Psoas muscle (tissue), 8 donors: ENCODE results near the gene IL4. TPM values are rescaled to one million over a fixed set of nuclear protein-coding genes. Genes with fewer than 3 reads are reported as not detected.
A peak's percentile ranks its signal among the peaks of the same experiment; 100 is the strongest.

Experiments used
- ATAC-seq, 4 donors: fragments of 200-7000 bp; cut with Tn5 transposase; one replicate each; pipeline ENCODE4 v1.9.1; 2020; ENCODE audit warnings: moderate library complexity in 3 of 4, mild to moderate bottlenecking in 2 of 4
- DNase-seq, 2 donors: peaks; one replicate each; pipeline ENCODE4 v3.0.0-alpha.2; 2020
- H3K27ac ChIP-seq: fragments of 200-600 bp; one replicate; pipeline ENCODE4 v1.8.0; 2022
- H3K27me3 ChIP-seq, 3 donors: fragments of 200-600 bp in 1 of 3; one replicate each; pipeline versions ENCODE4 v1.6.1 to v1.8.0; 2013 to 2022; ENCODE audit warnings: low read length in 2 of 3, mild to moderate bottlenecking in 2 of 3, moderate library complexity in 1 of 3; ENCODE audit not compliant: insufficient read depth in 3 of 3
- H3K36me3 ChIP-seq, 2 donors: fragments of 200-600 bp in 1 of 2; one replicate each; pipeline versions ENCODE4 v1.6.1 to v1.8.0; 2013 to 2022; ENCODE audit warnings: low read depth in 1 of 2, mild to moderate bottlenecking in 1 of 2, moderate library complexity in 1 of 2; ENCODE audit not compliant: insufficient read depth in 1 of 2
- H3K4me1 ChIP-seq: fragments of 200-600 bp; one replicate; pipeline ENCODE4 v1.8.0; 2022
- H3K4me3 ChIP-seq: fragments of 200-600 bp; one replicate; pipeline ENCODE4 v1.8.0; 2022; ENCODE audit warnings: mild to moderate bottlenecking
- H3K9me3 ChIP-seq: fragments of 200-600 bp; one replicate; pipeline ENCODE4 v1.8.0; 2022
- CTCF ChIP-seq: fragments of 200-600 bp; IDR thresholded peaks from one replicate; pipeline ENCODE4 v1.8.0; 2022; ENCODE audit warnings: antibody characterized with exemption
- WGBS, 3 donors: extraction: QIAGEN DNeasy Blood & Tissue Kit; methylation state at CpG; one replicate each; pipeline versions ENCODE4 v1.1.6 to v1.1.7; 2013; 5-methylcytosine and 5-hydroxymethylcytosine counted together
- intact Hi-C, 2 donors: fragments of 100-400 bp; cut with DNase I; formaldehyde crosslinking; loops; one replicate each; pipeline versions ENCODE4 v1.11.0 to v1.14.2; 2022
- polyA plus RNA-seq, 3 donors: library from polyadenylated mRNA; stranded (reverse); fragments of 200-250 nt; gene quantifications; one replicate each; pipeline ENCODE4 v1.2.3, GENCODE V29; 2013
- total RNA-seq, 4 donors: library from RNA; stranded (reverse); fragmentation: NEBNext Ultra II Directional in 2 of 4; extraction: Animal tissue kit (Norgen Biotek cat#: 25700) in 2 of 4; gene quantifications; one replicate each; pipeline versions ENCODE4 v1.2.1 to v1.2.4, GENCODE V29; 2021 to 2023
- donor health status: healthy with polysubstance abuse.
- donor health status: DM: no; HTN: no; CAD: no; lungs with moderate emphysema.
- donor health status: Bipolar disorder and iron deficiency.
- donor health status: healthy.
- donor health status: DM: yes; HTN: yes; CAD: no.
- donor health status: DM: no; HTN: no; CAD: no.
- donor health status: DM: no; HTN: no; CAD: no.
- donor health status: DM: yes; HTN: yes; CAD: no.

IL4 gene
- total and polyA plus RNA-seq, 7 donors = not detected

DNA sequence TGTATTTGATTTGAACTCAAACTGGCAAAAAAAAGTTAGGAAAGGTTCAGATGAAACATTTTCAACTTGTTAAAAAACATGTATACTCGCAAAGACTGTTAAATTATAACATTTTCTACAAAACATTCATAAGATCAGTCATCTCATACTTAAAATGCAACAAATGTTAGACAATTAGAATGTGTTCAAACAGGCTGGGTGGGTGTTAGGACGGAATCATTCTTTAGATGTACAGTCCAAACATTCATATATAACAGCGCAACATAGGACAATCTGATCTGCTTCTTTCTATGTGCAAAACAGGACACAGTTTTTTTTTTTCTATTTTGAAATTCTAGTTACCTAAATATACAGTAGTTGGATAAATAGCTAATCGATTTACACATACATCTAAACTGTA, 22.2 kb downstream of the IL4 start:
- Histone ChIP-seq H3K4me1 (no peaks in the 10 kb centered on the region), H3K36me3 (peaks cover 0 to 38% of the 10 kb centered on the region in 2 donors), H3K27ac (no peak overlapping the region), H3K27me3 (no peaks in the 10 kb centered on the region), H3K4me3 (no peak overlapping the region), H3K9me3 (no peaks in the 10 kb centered on the region)
- intact Hi-C loops = no loop called here
- 94 to 97% (median 96%) methylated on average over 4 of the region's 4 CpGs for WGBS, 3 donors
- DNase-seq = no peak
- no peak for ATAC-seq
- no peak for TF ChIP-seq CTCF

DNA sequence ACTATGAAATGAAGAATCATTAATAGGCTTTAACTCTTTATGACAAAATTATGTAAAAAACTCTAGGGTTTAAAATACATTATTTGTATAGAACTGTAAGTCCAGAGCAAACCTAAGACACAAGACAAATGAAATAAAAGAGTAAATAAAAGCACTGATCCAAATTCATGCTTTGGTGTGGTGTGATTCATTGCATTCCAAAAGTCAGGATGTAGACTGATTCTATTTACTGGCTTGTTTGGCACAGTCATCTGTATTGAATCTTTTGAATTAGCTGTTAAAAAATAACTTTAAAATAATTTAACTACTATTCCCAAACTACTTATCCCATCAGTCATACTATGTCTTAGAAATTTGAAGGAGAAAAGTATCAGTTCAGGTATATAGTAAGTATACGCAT, 31.1 kb downstream of the IL4 start:
- peaks cover 0 to 40% of the 10 kb centered on the region in 2 donors for H3K36me3 ChIP-seq
- no peak for TF ChIP-seq CTCF
- H3K27me3 ChIP-seq = no peaks in the 10 kb centered on the region
- no peaks in the 10 kb centered on the region for H3K9me3 ChIP-seq
- H3K27ac ChIP-seq = no peak overlapping the region
- ATAC-seq (no peak), DNase-seq (no peak)
- no peaks in the 10 kb centered on the region for H3K4me1 ChIP-seq
- no peak overlapping the region for H3K4me3 ChIP-seq
- intact Hi-C loops = no loop called here
- WGBS, 3 donors = 96 to 98% (median 98%) methylated on average over 1 of the region's 1 CpG

DNA sequence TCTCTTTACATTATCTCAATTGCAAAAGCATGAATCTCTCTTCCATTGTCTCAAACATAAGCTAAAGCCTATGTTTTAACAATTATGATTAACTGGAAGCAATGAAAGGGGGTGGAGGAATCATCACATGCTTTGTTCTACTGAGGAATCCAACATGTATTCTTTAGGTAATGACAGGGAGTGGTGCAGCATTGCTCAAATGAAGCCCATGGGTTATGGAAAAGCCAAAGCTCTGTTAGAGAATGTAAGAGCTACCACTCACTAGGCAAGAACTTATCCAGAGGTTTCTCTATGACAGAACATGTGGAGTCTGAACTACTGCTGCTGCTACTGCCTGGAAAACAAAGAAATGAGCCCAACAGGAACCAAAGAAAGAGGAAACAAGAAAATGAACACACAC, 34.9 kb downstream of the IL4 start:
- DNase-seq = no peak
- no peaks in the 10 kb centered on the region for H3K4me1 ChIP-seq
- no peaks in the 10 kb centered on the region for H3K27me3 ChIP-seq
- H3K36me3 ChIP-seq = peaks cover 0 to 9% of the 10 kb centered on the region in 2 donors
- no peak for ATAC-seq
- H3K4me3 ChIP-seq = no peak overlapping the region
- intact Hi-C loops = no loop called here
- no peak overlapping the region for H3K27ac ChIP-seq
- no peaks in the 10 kb centered on the region for H3K9me3 ChIP-seq
- TF ChIP-seq CTCF = no peak

GRCh38 chr5:132714456-132715307, 40.9 kb downstream of the IL4 start:
- Histone ChIP-seq H3K4me1 (no peaks in the 10 kb centered on the region), H3K27me3 (no peaks in the 10 kb centered on the region), H3K4me3 (no peak overlapping the region), H3K36me3 (peaks cover 0 to 6% of the 10 kb centered on the region in 2 donors), H3K27ac (no peak overlapping the region), H3K9me3 (no peaks in the 10 kb centered on the region)
- intact Hi-C loops = no loop called here
- WGBS, 3 donors = 71 to 77% (median 73%) methylated on average over 11 of the region's 11 CpGs
- DNase-seq (no peak), ATAC-seq (no peak)
- TF ChIP-seq CTCF = peak; percentile 30
